ENCODE results near the gene MRM2. TPM values are rescaled to one million over a fixed set of nuclear protein-coding genes. Genes with fewer than 3 reads are reported as not detected.

The MRM2 gene
- total RNA-seq, 2 experiments from 2014 or later: 45.1 to 52.3 TPM

DNA sequence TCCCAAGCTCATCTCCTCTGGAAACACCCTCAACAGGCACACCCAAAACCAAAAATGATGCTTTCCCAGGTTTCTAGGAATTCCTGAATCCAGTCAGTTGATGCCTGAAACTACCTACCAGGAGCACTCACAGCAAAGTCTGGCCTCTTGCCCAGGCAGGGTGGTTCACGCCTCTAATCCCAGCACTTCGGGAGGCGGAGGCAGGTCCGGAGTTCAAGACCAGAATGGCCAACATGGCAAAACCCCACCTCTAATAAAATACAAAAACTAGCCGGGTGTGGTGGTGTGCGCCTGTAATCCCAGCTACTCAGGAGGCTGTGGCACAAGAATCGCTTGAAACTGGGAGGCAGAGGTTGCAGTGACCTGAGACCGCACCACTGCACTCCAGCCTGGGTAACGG, 11.1 kb downstream of the MRM2 start:
- no peaks in the 10 kb centered on the region; the same call in 1 of the 2 replicates for H4K20me1 ChIP-seq (ENCODE audit: insufficient read depth, low read length)
- H3K4me3 ChIP-seq (ENCODE audit: low read depth, low read length, poor library complexity, severe bottlenecking): no peak overlapping the region
- no peak for DNase-seq (ENCODE audit: low spot score)
- no peak overlapping the region for H2AFZ ChIP-seq (ENCODE audit: low read length)
- ChIA-PET CTCF (ENCODE audit: unreplicated experiment) (no interaction called here), POLR2A (interaction anchor here (0.5 kb wide), 1 partner anchor 207 kb away, joined by 3 read pairs; no protein-coding TSS in a partner anchor)
- H3K4me1 ChIP-seq (ENCODE audit: insufficient read depth, low read length, poor library complexity, severe bottlenecking): peaks cover 21% of the 10 kb centered on the region
- no peak overlapping the region for H3K4me2 ChIP-seq (ENCODE audit: low read length)
- H3K36me3 ChIP-seq (ENCODE audit: insufficient read depth, low read length): peaks cover 63% of the 10 kb centered on the region
- no TSS peak for BruUV-seq (replicated peaks)
- H3K27ac ChIP-seq (ENCODE audit: low read depth, low read length, poor library complexity, severe bottlenecking): no peak overlapping the region
- no peaks in the 10 kb centered on the region for H3K9me3 ChIP-seq (ENCODE audit: low read length)
- no peak for TF ChIP-seq EZH2phosphoT487 (IDR thresholded peaks at IDR 0.05; ENCODE audit: borderline replicate concordance, low read depth, low read length)
- TF ChIP-seq, protein P1, sequence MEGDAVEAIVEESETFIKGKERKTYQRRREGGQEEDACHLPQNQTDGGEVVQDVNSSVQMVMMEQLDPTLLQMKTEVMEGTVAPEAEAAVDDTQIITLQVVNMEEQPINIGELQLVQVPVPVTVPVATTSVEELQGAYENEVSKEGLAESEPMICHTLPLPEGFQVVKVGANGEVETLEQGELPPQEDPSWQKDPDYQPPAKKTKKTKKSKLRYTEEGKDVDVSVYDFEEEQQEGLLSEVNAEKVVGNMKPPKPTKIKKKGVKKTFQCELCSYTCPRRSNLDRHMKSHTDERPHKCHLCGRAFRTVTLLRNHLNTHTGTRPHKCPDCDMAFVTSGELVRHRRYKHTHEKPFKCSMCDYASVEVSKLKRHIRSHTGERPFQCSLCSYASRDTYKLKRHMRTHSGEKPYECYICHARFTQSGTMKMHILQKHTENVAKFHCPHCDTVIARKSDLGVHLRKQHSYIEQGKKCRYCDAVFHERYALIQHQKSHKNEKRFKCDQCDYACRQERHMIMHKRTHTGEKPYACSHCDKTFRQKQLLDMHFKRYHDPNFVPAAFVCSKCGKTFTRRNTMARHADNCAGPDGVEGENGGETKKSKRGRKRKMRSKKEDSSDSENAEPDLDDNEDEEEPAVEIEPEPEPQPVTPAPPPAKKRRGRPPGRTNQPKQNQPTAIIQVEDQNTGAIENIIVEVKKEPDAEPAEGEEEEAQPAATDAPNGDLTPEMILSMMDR (conservative IDR thresholded peaks at IDR 0.05; ENCODE audit: low read length): no peak
- intact Hi-C loops (cut with micrococcal nuclease; ENCODE audit: unreplicated experiment): loop anchor here (5.0 kb wide), 1 partner anchor 176 kb away; no protein-coding TSS in a partner anchor
- H3K9me2 ChIP-seq (ENCODE audit: insufficient read depth, low read length): no peaks in the 10 kb centered on the region
- peaks cover 29% of the 10 kb centered on the region for H3K79me2 ChIP-seq (ENCODE audit: insufficient read depth, low read depth, low read length)

DNA sequence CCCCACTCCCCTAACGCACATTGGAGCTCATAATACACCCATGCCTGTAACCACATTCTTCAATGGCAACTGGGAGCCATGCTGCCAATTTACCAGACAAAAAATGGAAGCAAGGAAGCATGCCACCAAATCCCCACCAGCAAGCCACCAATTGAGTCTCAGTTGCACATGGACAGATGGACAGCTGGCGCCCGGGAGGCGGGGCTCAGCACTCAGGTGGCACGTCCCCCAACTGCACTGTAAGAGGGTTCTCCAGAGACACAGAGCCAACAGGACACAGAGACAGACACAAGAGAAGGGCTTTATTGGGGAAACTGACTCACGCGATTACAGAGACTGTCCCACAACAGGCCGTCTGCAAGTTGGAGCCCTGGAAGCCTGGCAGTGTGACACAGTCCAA, 11.8 kb downstream of the MRM2 start:
- Histone ChIP-seq H3K4me3 (ENCODE audit: low read depth, low read length, poor library complexity, severe bottlenecking) (no peak overlapping the region), H3K9me3 (ENCODE audit: low read length) (no peaks in the 10 kb centered on the region), H4K20me1 (ENCODE audit: insufficient read depth, low read length) (no peaks in the 10 kb centered on the region; the same call in 1 of the 2 replicates), H2AFZ (ENCODE audit: low read length) (no peak overlapping the region), H3K4me1 (ENCODE audit: insufficient read depth, low read length, poor library complexity, severe bottlenecking) (peaks cover 21% of the 10 kb centered on the region), H3K4me2 (ENCODE audit: low read length) (no peak overlapping the region), H3K36me3 (ENCODE audit: insufficient read depth, low read length) (peaks cover 64% of the 10 kb centered on the region), H3K79me2 (ENCODE audit: insufficient read depth, low read depth, low read length) (peaks cover 29% of the 10 kb centered on the region), H3K27ac (ENCODE audit: low read depth, low read length, poor library complexity, severe bottlenecking) (no peak overlapping the region), H3K9me2 (ENCODE audit: insufficient read depth, low read length) (no peaks in the 10 kb centered on the region)
- no peak for DNase-seq (ENCODE audit: low spot score)
- intact Hi-C loops (cut with micrococcal nuclease; ENCODE audit: unreplicated experiment): loop anchor here (5.0 kb wide), 1 partner anchor 177 kb away; no protein-coding TSS in a partner anchor
- POLR2A ChIA-PET: no interaction called here
- CTCF ChIA-PET (ENCODE audit: unreplicated experiment): no interaction called here
- no peak for TF ChIP-seq EZH2phosphoT487 (IDR thresholded peaks at IDR 0.05; ENCODE audit: borderline replicate concordance, low read depth, low read length)
- TF ChIP-seq, protein P1 (conservative IDR thresholded peaks at IDR 0.05; ENCODE audit: low read length): no peak
- BruUV-seq (replicated peaks): no TSS peak

DNA sequence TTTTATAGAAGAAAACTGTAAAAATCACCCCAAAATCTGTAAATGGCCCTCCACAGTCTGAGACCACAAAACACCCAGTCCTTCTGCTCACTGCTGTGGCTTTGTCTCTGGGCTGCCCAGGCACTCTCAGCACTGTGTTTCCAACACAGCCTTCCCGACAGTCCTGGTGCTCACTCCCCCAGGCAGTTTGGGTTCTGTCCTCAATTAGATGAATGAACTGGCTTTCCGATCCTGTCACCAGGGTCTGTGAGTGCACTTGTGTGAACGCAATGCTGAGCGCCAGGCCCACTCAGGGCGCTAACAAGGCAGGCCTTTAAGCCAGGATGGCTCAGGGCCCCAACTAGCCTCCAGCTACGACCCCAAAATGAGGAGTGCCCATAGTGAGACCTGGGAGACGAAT, 12.5 kb downstream of the MRM2 start:
- ChIA-PET CTCF (ENCODE audit: unreplicated experiment) (no interaction called here), POLR2A (no interaction called here)
- Histone ChIP-seq H3K9me3 (ENCODE audit: low read length) (no peaks in the 10 kb centered on the region), H3K79me2 (ENCODE audit: insufficient read depth, low read depth, low read length) (peaks cover 29% of the 10 kb centered on the region), H2AFZ (ENCODE audit: low read length) (no peak overlapping the region), H4K20me1 (ENCODE audit: insufficient read depth, low read length) (no peaks in the 10 kb centered on the region; the same call in 1 of the 2 replicates), H3K36me3 (ENCODE audit: insufficient read depth, low read length) (peaks cover 64% of the 10 kb centered on the region), H3K9me2 (ENCODE audit: insufficient read depth, low read length) (no peaks in the 10 kb centered on the region), H3K27ac (ENCODE audit: low read depth, low read length, poor library complexity, severe bottlenecking) (no peak overlapping the region), H3K4me2 (ENCODE audit: low read length) (no peak overlapping the region), H3K4me3 (ENCODE audit: low read depth, low read length, poor library complexity, severe bottlenecking) (no peak overlapping the region), H3K4me1 (ENCODE audit: insufficient read depth, low read length, poor library complexity, severe bottlenecking) (peaks cover 21% of the 10 kb centered on the region)
- no peak for DNase-seq (ENCODE audit: low spot score)
- intact Hi-C loops (cut with micrococcal nuclease; ENCODE audit: unreplicated experiment): no loop called here
- BruUV-seq (replicated peaks): no TSS peak
- TF ChIP-seq, protein P1 (conservative IDR thresholded peaks at IDR 0.05; ENCODE audit: low read length): no peak
- no peak for TF ChIP-seq EZH2phosphoT487 (IDR thresholded peaks at IDR 0.05; ENCODE audit: borderline replicate concordance, low read depth, low read length)

Measured in OCI-LY7 (cell line).